HG03521 (cell line): Measurements from ENCODE around the gene SMOC1.

Source experiments
- ATAC-seq: cut with Tn5 transposase; IDR thresholded peaks from one replicate; pipeline ENCODE4 v1.9.1; 2021; ENCODE audit warnings: mild to moderate bottlenecking, moderate library complexity; ENCODE audit not compliant: unreplicated experiment

Gene SMOC1

DNA sequence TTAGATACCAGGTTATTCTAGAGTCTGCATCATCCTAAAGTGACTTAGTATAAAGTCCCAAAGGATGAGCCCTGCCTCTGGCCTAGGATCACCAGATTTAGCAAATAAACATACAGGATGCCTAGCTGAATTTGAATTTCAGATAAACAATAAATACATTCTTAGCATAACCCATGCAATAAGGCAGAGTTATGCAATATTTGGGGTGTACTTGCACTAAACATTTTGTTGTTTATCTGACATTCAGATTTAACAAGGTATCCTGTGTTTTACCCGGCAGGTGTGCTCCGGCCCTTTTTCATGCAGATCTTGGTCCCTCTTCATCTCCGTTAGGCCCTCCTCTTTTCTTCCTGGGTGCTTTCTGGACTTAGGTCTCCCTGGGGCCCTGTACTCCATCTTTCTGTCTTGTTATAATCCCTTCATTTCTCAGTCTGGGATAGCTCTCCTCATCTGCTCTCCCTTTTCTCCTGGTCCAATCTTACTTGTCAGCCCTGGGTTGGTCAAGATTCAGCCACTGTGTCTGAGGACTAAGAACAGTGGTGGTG, 18.1 kb upstream of the SMOC1 start:
- ATAC-seq, result no peak

DNA sequence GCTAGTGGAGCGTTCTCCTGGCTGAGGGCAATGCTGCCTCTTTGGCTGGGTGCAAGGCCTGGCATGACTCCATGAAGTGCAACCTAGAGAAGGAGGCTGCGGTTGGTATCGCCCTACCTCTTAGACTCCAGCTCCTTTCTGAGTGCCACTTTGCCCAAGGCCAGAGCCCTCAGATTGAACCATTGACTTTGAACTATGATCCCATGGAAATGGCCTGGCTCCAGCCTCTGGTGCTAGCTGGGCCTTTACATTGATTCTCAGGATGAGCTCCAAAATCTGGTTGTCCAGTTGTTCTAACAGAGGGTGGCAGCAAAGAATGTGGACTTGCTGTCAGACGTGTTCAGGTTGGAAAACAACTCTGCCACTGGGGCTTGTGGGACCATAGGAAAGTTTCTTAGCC, 16.1 kb upstream of the SMOC1 start:
- no peak for ATAC-seq

DNA sequence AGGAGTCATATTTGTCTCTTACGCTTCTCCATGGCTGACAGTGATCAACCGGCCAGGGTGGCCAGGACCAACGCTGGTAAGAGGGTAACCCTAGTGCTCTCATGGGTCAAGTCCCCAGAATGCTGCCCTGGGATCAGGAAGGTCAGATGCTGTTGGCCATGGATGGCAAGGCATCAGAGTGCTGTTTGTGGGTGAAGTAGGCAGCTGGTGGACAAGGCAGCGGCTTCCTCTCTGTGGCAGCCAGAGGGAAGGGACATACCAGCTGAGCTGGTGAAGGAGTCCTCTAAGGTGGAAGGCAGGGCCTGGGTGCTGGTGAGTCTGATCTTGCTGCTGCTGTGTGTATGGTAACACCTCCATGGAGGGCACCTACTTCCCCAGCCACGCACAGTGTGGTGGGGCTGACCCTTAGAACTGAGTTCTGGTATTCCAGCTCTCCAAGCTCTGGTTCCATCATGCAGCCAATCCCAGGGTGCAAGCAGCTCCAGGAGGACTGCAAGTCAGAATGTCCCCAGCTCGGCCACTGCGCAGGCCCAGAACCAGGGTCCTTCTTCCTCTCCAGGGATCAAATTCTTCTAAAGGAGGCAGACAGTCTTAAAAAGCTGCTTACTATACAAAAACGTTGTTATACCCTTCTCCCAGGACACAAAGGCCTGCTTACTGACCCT, 13.4 kb upstream of the SMOC1 start:
- no peak for ATAC-seq

DNA sequence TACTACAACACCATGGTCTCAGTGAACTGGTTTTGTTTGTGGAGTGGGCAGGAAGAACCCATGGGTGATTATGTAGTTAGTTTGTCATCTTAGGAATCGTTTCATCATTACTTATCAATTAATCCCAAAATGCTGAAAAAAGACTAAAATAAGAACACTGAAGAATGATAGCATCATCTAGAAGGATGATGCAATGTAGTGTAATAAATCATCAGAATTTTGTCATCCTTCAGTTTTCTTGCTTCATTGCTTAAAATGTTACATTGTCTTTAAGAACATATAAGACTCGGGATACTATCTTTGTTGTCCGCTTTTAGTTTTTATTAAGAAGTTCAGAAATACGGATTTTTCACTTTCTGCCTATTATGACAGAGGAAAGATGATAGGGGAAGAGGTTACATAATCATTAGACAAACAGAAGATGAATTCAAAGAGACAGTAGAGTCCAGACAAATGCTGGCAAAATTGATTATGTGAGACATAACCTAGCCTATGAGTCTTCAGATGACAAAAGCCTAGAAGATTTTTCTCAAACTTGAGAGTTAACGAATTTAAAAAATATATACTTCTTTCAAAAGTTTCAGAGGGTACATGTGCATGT, 10.8 kb upstream of the SMOC1 start:
- ATAC-seq, result no peak

DNA sequence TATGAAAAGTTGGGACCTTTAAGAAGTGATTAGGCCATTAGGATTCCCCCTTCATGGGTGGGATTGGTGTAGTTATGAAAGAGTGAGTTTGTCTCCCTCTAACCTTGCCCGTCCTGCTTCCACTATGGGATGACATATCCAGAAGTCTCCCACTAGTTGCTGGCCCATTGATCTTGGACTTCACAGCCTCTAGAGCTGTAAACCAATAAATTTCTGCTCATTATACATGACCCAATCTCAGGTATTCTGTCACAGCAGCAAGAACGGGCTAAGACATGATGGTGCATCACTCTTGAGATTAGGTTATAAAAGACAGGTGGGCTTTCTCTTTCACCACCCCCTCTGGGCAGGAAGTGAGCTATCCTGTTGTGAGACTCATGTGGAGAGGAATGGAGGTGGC, 8.6 kb upstream of the SMOC1 start:
- no peak for ATAC-seq

DNA sequence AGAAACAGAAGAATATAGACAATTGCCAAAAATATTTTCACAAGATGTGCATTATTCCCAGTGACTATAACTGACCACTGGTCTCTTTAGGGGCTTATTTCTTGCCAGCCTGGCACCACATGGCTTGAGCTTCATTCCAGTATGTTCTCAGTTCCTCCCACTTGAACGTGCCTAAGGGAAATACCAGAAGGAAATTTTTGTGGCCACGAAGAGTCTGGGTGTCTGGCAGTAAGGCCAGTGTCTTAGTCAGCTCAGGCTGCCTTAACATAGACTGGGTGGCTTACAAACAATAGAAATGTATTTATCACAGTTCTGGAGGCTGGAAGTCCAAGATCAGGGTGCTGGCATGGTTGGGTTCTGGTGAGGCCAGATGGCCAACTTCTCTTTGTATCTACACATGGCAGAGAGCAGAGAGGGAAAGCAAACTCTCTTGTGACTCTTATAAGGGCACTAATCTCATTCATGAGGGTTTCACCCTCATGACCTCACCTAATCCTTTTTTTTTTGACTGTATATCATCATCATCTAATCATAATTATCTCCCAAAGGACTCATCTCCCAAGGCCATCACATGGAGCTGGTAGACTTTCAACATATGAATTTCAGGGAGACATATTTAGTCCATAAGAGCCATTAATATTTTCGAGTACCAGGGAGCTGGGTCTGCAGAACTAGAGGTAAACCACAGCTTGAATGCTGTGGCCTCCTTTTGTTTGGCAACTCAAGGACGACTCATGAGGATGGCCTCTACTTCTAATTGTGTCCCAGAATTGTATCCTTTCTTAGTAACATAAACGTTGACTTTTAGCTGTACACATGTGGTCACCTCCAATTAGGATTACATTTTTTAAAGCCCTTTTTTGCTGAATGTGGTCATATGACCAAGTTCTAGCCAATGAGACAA, 5.1 kb upstream of the SMOC1 start:
- ATAC-seq, result no peak

DNA sequence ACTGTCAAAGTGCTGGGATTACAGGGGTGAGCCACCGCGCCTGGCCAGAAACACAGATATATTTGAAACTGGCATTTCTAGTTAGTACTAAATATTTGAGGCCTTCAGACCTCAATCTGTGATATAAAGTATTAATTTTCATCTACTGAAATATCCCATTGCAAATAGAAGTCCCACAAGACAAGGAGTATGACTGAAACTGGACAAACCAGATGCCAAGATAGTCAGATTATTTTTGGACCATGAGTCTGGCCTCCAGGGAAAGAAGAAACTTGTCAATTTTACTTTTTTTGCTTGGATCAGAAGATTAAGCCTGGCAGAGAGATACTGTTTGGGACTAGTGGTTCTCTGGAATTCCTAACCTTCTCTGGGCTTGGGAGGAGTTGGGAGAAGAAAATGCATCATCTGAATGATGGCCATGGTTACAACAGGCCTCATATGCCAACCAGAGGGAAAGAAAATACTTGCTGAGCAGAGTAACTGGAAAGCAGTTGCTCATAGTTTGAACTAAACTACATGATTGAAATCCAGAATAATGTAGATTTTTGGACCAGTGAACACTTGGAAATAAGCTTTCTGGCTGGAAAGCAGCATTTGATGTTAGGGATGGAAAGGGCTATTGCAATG, 2.9 kb upstream of the SMOC1 start:
- ATAC-seq, result no peak

DNA sequence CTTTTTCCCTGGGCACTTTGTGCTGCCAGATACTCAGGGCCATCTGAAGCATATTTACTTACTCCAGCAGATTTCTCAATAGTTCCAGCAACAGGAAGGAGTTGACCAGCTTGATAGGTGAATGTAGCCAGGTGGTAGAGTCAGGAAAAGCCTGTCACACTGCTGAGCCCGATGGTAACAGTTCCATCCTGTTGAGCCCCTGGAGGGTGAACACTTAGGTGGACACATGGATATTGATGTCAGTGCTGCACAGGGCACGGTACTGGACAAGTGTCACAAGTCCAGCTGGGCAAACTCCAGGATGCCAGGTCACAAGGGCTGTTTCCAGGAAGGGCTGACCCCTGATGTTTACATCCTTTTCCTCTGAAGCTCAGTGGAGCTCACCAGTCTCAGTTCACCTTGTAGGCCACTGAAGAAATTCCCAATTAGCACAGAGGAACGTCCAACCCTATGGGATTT, 2.3 kb upstream of the SMOC1 start:
- no peak for ATAC-seq

DNA sequence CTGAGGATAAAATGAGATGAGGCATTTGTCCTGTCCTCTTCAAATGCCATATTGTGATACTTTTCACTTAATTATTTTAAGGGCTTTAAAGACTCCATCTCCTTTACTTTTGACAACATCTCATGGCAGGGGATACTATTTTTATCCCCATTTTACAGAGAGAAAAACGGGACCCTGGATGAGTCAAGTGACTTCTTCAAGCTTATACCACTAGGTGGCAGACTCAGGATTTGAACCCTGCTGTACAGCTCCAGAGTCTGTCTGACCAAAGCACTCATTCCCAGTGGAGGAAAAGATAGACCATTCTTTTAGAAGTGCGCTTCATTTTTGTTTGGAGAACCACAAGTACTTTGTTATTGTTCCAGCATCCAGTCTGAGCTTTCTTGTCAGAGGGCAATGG, 1.7 kb upstream of the SMOC1 start:
- ATAC-seq, result no peak

DNA sequence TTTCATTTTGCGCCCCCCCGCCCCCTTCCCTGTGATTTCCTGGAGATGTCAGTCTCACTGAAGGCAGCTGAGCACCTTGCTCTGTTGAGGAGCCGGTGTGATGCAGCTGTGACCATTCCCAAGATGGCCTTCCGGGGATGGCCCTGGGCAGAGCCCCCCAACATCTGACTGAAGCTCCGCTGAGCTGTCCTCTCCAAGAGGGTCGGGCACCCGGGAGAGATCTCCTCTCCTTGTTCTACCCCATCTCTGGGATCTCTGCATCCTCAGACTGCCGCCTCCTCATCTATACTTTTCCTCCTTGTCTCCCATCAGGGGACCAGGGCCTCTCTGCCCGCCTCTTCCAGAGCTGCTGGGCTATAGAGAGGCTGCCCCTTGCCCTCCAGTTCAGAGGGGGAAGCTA, 965 bp upstream of the SMOC1 start:
- ATAC-seq, result no peak

DNA sequence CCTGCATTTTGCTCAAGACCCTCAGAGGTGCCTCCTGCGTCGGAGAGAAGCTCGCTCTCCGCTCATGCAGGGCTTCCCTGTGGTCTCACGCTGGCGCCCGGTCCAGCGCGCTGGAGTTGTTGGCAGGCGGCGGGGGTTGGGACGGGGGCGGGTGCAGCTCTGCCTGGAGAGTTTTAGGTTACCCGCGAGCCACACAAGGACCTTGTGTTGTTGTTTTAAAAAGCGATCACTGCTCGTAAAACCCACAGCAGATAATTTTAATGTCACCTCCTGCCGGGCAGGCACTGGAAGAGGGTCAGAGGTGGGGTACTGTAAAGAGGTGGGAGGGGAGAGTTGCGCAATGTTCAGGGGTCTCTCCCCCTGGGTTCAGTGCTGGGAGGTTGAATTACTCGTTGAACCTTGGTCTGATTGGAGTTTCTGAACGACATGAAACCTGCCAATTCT, 850 bp downstream of the SMOC1 start:
- no peak for ATAC-seq

DNA sequence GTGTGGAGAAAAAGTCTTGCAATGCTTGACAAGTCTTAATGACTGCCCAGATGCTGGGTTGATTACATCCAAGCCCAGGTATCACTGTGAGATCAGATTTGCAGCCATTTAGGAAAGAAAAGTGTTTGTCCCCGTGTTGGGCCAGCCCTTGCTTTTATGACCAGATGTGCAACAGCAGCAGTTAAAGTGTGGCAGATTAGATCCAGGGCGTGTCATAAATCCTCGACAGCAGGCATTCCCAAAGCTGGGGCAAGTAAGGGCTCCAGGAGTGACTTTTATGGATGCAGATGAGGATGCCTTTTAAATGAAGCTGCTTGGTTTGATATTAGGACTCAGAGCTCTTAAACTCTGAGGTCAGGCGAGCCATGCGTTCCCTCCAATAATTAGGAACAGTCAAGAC, 1.7 kb downstream of the SMOC1 start:
- no peak for ATAC-seq

DNA sequence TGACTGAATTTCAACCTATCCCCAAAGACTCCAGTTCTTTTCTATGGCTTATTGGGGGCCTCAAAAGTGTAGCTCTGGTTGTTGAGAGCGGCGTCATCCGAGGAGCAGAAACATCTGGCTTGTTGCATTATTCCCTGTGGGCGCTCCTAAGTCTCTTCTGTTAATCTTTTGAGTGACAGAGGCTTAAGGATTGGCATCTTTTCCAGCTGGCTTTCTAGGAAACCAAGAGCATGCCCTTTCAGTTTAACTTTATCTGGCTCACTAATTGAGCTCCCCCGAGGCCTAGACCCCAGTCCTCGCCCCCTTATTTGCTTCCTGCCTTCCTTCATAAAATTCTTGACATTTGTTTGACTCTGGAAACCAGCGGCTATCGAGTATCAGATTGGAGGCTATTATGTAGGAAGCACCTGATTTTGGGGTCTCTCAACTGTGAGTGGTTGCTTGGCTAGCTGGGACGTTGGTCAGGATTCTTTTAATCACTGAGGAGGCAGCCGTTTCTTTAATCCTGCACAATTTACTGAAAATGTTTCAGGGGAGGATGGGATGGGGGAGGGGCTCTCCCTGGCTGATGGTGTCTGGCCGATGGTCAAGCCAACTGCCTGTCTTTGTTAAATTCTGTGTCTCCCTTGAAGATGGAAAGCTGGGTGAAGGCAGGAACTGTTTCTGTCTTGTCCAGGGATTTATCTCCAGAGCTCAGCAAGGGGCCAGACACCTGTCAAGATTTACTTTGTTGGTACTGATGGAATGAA, 3.1 kb downstream of the SMOC1 start:
- ATAC-seq, result no peak

DNA sequence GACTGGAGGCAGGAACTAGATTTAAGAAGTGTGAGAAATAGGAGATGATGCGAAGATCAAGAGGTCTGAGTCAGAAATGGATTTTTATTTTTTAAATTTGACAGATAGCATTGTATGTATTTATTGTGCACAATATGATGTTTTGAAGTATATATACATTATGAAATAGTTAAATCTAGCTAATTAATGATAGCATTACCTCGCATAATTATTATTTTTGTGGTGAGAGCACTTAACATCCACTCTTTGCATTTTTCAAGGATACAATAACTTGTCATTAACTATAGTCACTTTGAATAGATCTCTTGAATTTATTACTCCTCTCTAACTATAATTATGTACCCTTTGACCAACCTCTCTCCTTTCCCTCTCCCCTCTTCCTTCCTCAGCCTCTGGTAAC, 3.7 kb downstream of the SMOC1 start:
- no peak for ATAC-seq

DNA sequence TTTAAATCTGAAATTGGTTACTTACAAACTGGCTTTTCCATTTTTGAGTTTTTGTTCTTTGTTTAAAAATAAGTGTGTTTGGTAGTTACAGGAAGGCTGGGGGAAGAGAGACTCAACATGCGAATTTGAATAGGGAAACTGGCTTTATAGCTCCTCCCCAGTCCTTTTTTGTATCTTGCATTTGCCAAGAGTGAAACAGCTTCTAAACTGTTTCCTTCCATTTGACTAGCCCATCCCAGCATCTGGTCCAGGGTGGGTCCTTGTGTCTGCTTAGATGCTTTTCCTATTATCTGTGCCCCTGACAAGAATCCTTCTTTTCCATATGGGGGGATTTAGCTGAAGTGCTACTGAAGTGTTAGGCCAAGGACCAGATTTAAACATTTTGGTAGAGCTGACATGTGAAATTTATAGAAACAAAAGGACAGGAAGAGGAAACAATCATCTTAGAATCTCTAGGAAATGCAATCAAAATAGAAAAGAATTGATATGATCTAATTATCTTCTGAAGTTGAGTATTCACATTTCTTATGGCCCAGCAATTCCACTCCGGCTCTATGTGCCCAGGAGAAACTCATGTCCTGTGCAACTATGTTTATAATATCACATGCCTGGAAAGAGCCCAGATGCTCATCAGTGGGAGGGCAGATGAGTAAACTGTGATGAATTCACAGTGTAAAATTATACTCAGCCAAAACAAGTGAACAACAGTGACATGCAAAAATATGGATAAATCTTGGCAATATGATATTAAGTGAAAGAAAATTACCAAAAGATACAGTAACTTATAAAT, 7.4 kb downstream of the SMOC1 start:
- ATAC-seq, result no peak

DNA sequence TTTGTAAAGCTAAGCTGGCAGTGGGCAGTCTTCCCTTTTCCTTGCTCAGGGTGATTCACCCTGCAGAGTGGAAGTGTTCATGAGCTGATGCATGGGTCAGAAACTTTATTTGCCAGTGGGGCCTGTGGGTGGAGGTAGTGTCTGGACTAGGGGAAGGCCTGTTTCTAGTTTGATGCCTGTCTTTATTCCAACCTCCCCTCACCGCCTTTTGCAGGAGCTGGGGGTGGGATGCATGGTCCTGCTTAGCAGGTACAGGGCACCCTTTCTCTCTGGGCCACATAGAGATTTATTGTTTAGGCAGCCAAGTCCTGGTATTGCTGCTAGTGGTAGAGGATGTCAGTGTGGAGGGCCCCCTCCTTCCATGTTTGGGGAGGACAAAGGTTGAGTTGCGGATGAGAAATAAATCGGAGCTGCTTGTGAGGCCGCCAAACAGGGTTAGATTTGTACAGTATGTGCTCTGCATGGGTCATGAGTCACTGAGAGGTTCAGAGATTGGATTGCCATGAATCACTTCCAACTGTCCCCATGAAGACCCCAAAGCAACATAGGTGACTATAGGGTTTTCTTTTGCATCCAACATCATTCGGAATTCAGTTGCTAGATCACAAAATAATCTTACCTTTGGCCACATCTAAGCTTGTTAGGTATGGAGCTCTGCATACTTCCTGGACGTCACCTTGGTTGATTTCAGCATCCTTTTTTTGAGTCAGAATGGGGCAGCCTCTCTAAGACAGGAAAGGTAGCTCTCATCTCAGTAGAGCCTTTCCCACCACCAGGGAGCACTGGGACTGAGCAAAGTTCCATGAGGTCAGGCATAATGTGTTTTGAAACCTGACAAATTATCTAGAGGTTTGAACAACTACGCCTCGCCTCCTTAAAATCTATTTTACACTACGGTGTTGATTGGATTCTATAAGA, 8.8 kb downstream of the SMOC1 start:
- no peak for ATAC-seq

DNA sequence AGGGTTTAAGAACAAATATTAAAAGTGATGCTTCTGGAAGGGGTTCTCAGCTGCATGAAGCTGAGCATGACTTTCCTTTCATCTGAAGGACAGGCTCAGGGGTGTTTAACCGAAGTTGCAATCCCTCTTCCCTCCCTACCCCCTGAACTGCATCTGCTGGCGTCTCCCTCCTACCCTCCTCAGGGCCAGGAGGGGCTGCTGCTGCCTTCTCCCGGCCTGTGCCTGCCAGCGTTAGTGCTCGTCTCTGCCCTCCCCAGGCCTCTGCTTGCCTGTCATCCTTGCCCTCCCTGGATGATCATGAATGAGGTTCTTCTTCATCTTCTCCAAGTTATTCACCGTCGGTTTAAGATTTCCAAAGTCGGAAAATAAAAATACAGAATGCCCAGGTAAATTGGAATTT, 12.2 kb downstream of the SMOC1 start:
- ATAC-seq, result no peak

DNA sequence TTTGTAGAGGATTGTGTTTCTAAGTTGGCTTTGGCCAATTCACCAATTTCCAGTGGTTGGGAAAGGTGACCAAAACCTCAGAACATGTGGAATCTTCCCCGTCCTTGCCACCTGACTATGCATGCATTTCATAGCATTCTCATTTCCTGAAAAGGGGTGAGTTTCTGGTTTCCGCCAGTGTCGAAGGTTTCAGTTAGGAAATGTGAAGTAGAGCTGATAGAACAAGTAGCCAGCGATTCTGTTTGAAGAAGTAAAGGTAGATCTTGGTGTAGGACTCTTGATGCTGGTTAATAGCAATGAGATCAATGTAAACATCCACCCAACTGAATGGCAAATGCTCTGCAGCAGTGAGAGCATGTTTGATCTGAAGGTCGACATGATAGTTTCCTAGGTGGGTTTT, 15.9 kb downstream of the SMOC1 start:
- no peak for ATAC-seq

DNA sequence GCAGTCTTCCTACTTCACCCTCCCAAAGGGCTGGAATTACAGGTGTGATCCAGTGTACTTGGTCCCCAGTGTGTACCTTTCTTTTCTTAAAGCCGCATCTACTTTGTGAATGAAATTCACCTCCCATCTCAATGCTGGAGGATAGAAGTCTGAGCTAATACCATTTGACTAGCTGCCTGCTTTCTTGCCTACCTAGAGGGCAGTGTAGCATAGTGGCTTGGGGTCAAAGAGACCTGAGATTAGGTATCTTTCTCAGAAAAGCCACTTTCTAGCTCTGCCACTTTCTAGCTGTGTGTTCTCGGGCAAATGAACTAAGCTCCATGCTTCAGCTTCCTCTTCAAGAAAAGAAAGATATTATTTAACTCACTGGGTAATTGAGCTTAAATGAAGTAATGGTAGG, 16.9 kb downstream of the SMOC1 start:
- ATAC-seq, result no peak
